Measurements from ENCODE around the gene RNF103. TPM values are rescaled to one million over a fixed set of nuclear protein-coding genes. Genes with fewer than 3 reads are reported as not detected.

RNF103 gene
- polyA plus RNA-seq, 3 donors, result 1.0 to 31.9 (median 2.2) TPM

DNA sequence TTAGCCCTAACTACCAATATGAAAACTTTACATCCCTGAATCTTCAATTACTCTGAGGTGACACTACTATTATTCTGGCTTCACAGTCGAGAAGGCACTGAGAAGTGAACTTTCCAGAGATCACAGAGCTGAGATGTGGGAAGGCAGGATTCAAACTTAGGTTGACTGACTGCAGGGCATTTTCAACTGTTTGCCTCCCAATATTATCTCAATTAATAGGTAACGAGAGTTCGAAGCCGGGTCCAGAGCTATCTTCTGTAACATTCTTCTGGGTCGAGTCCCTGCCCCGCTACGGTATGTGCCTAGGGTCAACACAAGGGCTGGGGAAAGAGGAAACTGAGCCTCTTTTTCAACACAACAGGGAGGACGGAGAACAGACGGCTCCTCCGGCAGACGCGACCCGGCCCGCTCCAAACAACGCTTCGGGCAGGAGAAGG, 61.2 kb downstream of the RNF103 start:
- Mint-ChIP-seq H3K4me3 (peak overlapping the region; percentile 89 to 97), H3K27ac (peak overlapping the region; percentile 99 to 100 (median 100)), H3K9me3 (peaks cover 0 to 8% (median 3%) of the 10 kb centered on the region in 7 donors), H3K27me3 (ENCODE audit: low read depth in 3 of 3) (peaks cover 0 to 6% (median 2%) of the 10 kb centered on the region in 3 donors), H3K36me3 (peaks cover 14 to 19% of the 10 kb centered on the region in 2 donors), H3K4me1 (peaks cover 34% of the 10 kb centered on the region)
- DNase-seq, result peak in 2 of 3 donors; percentile 53 to 65
- H3K4me3 ChIP-seq (replicated peaks in 1 of 3; ENCODE audit: low read depth in 2 of 3, low read length in 3 of 3), result peak overlapping the region; percentile 57 to 98 (median 84)
- peaks cover 20 to 34% of the 10 kb centered on the region in 2 donors for H3K4me1 ChIP-seq (ENCODE audit: control insufficient read depth in 1 of 2, insufficient read depth in 2 of 2, low read length in 2 of 2)
- H3K36me3 ChIP-seq (replicated peaks in 1 of 2; ENCODE audit: control insufficient read depth in 1 of 2, insufficient read depth in 2 of 2, low read length in 2 of 2), result no peaks in the 10 kb centered on the region
- H3K79me2 ChIP-seq (ENCODE audit: insufficient read depth, low read length), result peaks cover 56% of the 10 kb centered on the region
- peak overlapping the region; percentile 83 for H3K4me2 ChIP-seq (replicated peaks; ENCODE audit: extremely low read depth, low read length, poor library complexity, severe bottlenecking)
- peak overlapping the region; percentile 58 for H2AFZ ChIP-seq (ENCODE audit: insufficient read depth, low read depth, low read length, poor library complexity, severe bottlenecking)
- no peaks in the 10 kb centered on the region for H3K27me3 ChIP-seq (ENCODE audit: control insufficient read depth in 2 of 2, insufficient read depth in 2 of 2, low read length in 2 of 2)
- TF ChIP-seq, protein P1, sequence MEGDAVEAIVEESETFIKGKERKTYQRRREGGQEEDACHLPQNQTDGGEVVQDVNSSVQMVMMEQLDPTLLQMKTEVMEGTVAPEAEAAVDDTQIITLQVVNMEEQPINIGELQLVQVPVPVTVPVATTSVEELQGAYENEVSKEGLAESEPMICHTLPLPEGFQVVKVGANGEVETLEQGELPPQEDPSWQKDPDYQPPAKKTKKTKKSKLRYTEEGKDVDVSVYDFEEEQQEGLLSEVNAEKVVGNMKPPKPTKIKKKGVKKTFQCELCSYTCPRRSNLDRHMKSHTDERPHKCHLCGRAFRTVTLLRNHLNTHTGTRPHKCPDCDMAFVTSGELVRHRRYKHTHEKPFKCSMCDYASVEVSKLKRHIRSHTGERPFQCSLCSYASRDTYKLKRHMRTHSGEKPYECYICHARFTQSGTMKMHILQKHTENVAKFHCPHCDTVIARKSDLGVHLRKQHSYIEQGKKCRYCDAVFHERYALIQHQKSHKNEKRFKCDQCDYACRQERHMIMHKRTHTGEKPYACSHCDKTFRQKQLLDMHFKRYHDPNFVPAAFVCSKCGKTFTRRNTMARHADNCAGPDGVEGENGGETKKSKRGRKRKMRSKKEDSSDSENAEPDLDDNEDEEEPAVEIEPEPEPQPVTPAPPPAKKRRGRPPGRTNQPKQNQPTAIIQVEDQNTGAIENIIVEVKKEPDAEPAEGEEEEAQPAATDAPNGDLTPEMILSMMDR (IDR thresholded peaks at IDR 0.05), result no peak
- no peaks in the 10 kb centered on the region for H3K9me3 ChIP-seq (replicated peaks in 1 of 2; ENCODE audit: control insufficient read depth in 1 of 2, insufficient read depth in 1 of 2, low read length in 2 of 2)
- WGBS (ENCODE audit: insufficient coverage), result 0% methylated on average over 12 of the region's 16 CpGs
- H4K20me1 ChIP-seq (ENCODE audit: insufficient read depth, low read length), result peaks cover 26% of the 10 kb centered on the region
- intact Hi-C loops (cut with micrococcal nuclease), result loop anchor here (5.0 to 10.0 kb wide), 4 partner anchors 60 to 1148 kb away; partner anchors contain the start of genes KDM3A (in 2 of the 2), RNF103 (in 2 of the 2), CAPG (in 1 of the 2) and SH2D6 (in 1 of the 2)
- H3K27ac ChIP-seq (ENCODE audit: low read depth in 1 of 2, low read length in 2 of 2), result peak overlapping the region; percentile 99 to 100
- H3K9ac ChIP-seq (ENCODE audit: insufficient read depth, low read length, poor library complexity, severe bottlenecking), result peak overlapping the region; percentile 100

DNA sequence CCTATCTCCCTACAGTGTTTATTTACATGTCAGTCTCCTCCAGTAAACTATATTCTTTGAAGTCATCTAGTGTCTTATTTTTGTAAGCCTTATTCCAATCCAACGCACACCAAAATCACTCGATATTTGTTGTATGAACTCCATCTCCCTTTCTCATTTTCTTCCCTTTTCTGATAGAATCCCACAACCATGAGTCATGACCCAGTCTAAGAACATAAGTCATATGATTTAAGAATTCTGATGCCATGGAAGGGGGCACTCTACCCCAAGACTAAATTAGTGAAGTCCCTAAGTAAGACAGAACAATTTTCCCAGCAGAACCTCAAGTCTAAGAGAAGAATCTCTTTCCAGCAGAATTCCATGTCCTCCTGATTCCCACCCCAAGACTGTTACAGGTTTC, 65.8 kb downstream of the RNF103 start:
- DNase-seq, result peak; percentile 6 to 31 (median 11)
- Histone ChIP-seq H4K20me1 (ENCODE audit: insufficient read depth, low read length) (peaks cover 72% of the 10 kb centered on the region), H3K9ac (ENCODE audit: insufficient read depth, low read length, poor library complexity, severe bottlenecking) (no peak overlapping the region), H3K79me2 (ENCODE audit: insufficient read depth, low read length) (peaks cover 100% of the 10 kb centered on the region), H3K4me2 (replicated peaks; ENCODE audit: extremely low read depth, low read length, poor library complexity, severe bottlenecking) (no peak overlapping the region), H3K9me3 (replicated peaks in 1 of 2; ENCODE audit: control insufficient read depth in 1 of 2, insufficient read depth in 1 of 2, low read length in 2 of 2) (peaks cover 5 to 7% of the 10 kb centered on the region in 2 donors), H3K4me3 (replicated peaks in 1 of 3; ENCODE audit: low read depth in 2 of 3, low read length in 3 of 3) (no peak overlapping the region), H2AFZ (ENCODE audit: insufficient read depth, low read depth, low read length, poor library complexity, severe bottlenecking) (no peak overlapping the region), H3K27me3 (ENCODE audit: control insufficient read depth in 2 of 2, insufficient read depth in 2 of 2, low read length in 2 of 2) (no peaks in the 10 kb centered on the region), H3K4me1 (ENCODE audit: control insufficient read depth in 1 of 2, insufficient read depth in 2 of 2, low read length in 2 of 2) (peaks cover 15 to 29% of the 10 kb centered on the region in 2 donors), H3K36me3 (replicated peaks in 1 of 2; ENCODE audit: control insufficient read depth in 1 of 2, insufficient read depth in 2 of 2, low read length in 2 of 2) (peaks cover 3 to 33% of the 10 kb centered on the region in 2 donors), H3K27ac (ENCODE audit: low read depth in 1 of 2, low read length in 2 of 2) (peak overlapping the region in 1 of 2 donors; percentile 43)
- Mint-ChIP-seq H3K9me3 (peaks cover 0 to 9% (median 5%) of the 10 kb centered on the region in 7 donors), H3K27ac (no peak overlapping the region), H3K4me1 (peaks cover 27% of the 10 kb centered on the region), H3K4me3 (no peak overlapping the region), H3K27me3 (ENCODE audit: low read depth in 3 of 3) (peaks cover 0 to 2% (median 2%) of the 10 kb centered on the region in 3 donors), H3K36me3 (peaks cover 26 to 39% of the 10 kb centered on the region in 2 donors)
- intact Hi-C loops (cut with micrococcal nuclease), result no loop called here
- no CpG with 5 or more reads among the region's 2 CpGs for WGBS (ENCODE audit: insufficient coverage)
- TF ChIP-seq, protein P1 (IDR thresholded peaks at IDR 0.05), result no peak
